EH (cell line): Measurements from ENCODE around the gene DTX4.

ENCODE experiments used
- DNase-seq: peaks from one replicate; pipeline ENCODE4 v3.0.0-alpha.2; 2015; ENCODE audit warnings: low read depth

Gene DTX4

GRCh38 chr11:59192446-59193020 is 20.6 kb downstream of the DTX4 start:
- DNase-seq, result no peak

- no peak for DNase-seq
These were observed 21.7 kb downstream of the DTX4 start for GRCh38 chr11:59193587-59194130.

- DNase-seq, result no peak
These were observed 23.7 kb downstream of the DTX4 start for GRCh38 chr11:59195586-59195985.

GRCh38 chr11:59196777-59197176 is 24.8 kb downstream of the DTX4 start:
- no peak for DNase-seq

GRCh38 chr11:59197991-59198390 is 26.1 kb downstream of the DTX4 start:
- peak; percentile 59 for DNase-seq

GRCh38 chr11:59198726-59199125 is 26.8 kb downstream of the DTX4 start:
- no peak for DNase-seq

GRCh38 chr11:59199546-59200422 is 27.9 kb downstream of the DTX4 start:
- DNase-seq, result no peak

GRCh38 chr11:59200423-59200746 is 28.5 kb downstream of the DTX4 start:
- no peak for DNase-seq

GRCh38 chr11:59201353-59201752 is 29.4 kb downstream of the DTX4 start:
- DNase-seq, result no peak

- DNase-seq, result peak; percentile 51
These were observed 32.8 kb downstream of the DTX4 start for GRCh38 chr11:59204746-59205145.

- no peak for DNase-seq
These were observed 33.7 kb downstream of the DTX4 start for GRCh38 chr11:59205648-59206047.

- DNase-seq, result peak; percentile 49
These were observed 34.7 kb downstream of the DTX4 start for GRCh38 chr11:59206635-59207034.

- peak; percentile 60 for DNase-seq
These were observed 36.1 kb downstream of the DTX4 start for GRCh38 chr11:59207988-59208451.

- no peak for DNase-seq
These were observed 37.0 kb downstream of the DTX4 start for GRCh38 chr11:59208956-59209355.

- DNase-seq, result no peak
These were observed 40.3 kb downstream of the DTX4 start for GRCh38 chr11:59212222-59212621.

- DNase-seq, result no peak
These were observed 41.1 kb downstream of the DTX4 start, which contains the start of gene MPEG1 for GRCh38 chr11:59212744-59213631. TSS of gene MPEG1 (minus strand) at chr11:59212927. CDS start at chr11:59212865, 62 bp downstream.

- no peak for DNase-seq
These were observed 42.4 kb downstream of the DTX4 start for GRCh38 chr11:59214141-59214893.

GRCh38 chr11:59216641-59217564 is 45.0 kb downstream of the DTX4 start:
- DNase-seq, result peak; percentile 21

- DNase-seq, result no peak
These were observed 46.4 kb downstream of the DTX4 start for GRCh38 chr11:59218319-59218718.

- no peak for DNase-seq
These were observed 47.0 kb downstream of the DTX4 start for GRCh38 chr11:59218893-59219292.
